GM18907 (cell line): Measurements from ENCODE around the gene PICALM.
"Not testable (repeated sequence)": the region's sequence is repeated elsewhere in the genome, so short reads cannot be mapped to it uniquely, and the experiment has no call there.

Experiments used
- ATAC-seq: cut with Tn5 transposase; IDR thresholded peaks from one replicate; pipeline ENCODE4 v1.9.1; 2021; ENCODE audit warnings: mild to moderate bottlenecking, moderate library complexity; ENCODE audit not compliant: unreplicated experiment

Gene PICALM

DNA sequence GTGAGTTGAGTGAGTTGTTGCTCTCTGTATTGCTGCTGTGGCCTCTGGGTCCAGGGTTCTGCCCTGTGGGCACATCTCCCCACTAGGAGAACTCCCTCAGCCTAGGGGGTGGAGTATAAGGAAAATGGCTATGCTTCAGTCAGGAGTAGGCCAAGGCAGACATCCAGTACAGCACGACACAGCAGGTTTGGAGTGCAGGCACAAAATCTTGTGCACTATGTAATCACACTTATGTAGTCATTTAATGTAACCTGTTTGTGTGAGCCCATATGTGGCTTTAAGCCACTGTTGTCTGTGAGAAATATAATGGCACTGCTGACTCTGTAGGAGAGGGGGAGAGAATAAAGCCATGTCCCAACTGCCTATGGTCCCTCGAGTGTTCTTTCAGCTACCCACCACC is 123.6 kb downstream of the PICALM start:
- ATAC-seq: no peak

DNA sequence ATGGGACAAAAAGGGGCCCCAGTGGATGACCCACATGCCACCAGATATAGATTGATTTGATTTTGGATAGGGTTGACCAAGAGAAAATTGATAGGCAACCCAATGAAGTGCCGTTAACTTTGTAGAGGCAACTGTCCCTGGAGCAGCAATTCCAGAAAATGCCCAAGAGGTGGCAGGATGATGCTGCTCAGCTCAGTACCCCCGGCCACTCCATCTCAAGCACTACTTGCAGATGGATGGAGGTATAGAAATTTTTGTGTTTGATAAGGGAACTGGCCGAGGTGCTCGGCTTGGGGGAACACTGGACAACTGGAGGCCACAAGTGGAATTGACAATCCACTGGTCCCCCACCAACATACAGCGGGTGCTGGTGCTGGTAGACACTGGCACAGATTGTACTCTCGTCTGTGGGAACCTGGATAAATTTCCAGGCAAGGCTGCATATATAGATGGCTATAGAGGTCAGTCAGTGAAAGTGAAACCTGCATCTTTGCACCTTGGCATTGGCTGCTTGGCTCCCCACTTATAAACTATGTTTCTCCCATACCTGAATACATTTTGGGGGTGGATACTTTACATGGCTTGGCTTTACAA is 127.4 kb downstream of the PICALM start:
- ATAC-seq: peak; percentile 72

DNA sequence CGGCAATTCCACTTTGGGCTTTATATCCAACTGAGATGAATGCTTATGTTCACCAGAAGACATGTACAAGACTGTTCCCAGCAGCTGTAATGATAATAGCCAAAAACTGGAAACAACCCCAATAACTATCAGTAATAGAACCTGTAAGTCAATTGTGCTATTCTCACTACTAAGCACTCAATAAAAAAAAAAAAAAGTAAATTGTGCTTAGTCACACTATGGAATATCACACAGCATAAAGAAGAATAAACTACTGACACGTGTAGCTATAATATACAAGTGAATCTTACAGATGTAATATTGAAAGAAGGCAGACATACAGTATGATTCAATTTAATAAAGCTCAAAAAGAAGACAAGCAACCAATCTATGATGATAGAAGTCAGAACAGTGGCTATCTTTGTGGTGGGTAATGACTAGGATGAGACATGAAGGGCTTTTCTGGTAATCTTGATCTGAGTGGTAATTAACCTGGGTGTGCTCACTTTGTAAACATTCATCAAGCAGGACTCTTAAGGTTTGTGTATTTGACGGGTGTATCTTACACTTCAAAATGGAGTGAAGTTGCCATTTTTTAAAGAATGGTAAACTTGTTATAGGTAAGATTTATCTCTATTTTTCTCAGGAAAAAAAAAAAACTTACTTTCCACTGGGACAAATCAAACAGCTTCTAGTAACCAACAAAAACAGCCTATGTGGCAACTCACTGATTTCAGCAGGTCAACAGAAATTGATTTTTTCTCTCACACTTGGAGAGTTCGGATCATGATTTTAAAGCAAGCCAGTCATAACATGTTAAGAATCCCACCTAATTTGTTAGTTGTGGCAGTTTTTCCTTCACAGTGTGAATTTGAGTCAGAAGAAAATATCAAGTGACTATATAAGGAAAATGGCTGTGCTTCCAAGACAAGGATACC is 129.5 kb downstream of the PICALM start:
- ATAC-seq: no peak

DNA sequence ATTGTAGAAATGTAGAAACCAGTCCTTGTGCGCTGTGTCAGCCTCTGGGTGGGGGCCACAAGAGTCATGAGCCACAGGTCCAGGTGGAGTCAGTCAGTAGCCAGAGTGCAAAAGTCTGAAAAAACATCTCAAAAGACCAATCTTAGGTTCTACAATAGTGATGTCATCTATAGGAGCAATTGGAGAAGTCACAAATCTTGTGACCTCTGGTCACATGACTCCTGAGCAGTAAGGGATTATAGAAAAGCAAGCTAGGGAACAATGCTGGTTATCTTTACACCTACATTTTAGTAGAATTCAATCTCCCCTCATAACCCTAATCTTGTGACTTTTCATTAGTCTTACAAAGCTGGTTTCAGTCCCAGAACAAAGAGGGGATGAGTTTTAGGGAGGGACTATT is 131.0 kb downstream of the PICALM start:
- ATAC-seq: no peak

DNA sequence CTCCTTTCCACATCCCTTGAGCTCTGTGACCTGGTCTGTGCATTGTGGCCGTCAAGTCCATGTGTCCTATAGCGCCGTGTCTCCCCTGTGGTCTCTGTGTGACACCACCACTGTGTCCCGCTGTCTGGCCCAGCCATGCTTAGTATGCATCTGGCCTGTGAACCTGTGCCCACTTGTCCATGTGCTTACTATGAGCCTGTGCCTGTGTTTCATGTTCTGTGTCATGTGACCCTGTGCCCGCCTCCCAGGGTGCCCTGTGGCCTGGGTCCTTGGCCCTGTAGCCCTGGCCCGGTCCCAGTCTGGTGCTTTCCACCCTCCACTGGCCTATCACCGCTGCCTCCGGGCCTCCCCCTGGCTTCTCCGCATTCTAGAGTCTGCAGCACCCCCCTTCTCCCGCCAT is 133.1 kb downstream of the PICALM start:
- ATAC-seq: no peak

DNA sequence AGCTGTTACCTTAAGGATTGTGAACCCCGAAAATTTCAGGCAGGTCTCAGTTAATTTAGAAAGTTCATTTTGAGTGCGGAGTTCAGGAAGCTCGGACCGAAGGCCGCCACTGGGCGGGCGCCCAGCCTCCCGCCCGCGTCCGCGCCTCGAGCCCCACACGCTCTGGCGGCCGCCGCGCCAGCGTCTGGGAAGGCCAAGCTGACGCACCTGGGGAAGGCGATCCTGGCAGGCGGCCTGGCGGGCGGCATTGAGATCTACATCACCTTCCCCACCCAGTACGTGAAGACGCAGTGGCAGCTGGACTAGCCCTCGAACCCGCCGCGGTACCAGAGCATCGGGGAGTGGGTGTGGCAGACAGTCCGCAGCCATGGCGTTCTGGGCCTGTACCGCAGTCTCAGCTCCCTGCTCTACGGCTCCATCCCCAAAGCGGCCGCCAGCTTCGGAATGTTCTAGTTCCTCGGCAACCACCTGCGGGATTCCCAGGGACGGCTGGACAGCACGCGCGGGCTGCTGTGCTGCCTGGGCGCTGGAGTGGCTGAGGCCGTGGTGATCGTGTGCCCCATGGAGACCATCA is 134.2 kb downstream of the PICALM start:
- no peak for ATAC-seq

DNA sequence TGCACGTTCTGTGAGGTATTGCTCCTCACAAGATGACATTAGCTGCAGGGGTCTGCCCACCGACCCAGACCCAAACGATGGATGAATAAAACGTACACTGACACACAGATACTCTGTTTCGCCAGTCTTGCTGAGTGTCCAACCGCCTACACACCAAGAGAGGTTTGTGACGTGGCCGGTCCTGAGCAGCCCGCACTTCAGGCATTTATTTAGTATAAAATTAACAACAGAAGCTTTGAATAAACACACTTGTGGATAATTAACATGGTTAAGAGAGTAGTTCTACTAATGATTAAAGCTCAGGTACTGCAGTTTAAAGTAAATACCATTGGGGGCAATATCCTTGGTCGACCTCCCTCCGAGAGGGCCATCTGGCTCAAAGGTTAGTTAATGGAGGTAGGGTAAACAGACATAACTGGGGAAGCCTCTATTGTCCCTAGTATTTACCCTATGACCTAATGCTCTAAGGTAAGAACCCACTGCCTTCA is 138.0 kb downstream of the PICALM start:
- no peak for ATAC-seq

- ATAC-seq: not testable (repeated sequence)
Observed at GRCh38 chr11:85926653-85927214, 142.2 kb downstream of the PICALM start.

DNA sequence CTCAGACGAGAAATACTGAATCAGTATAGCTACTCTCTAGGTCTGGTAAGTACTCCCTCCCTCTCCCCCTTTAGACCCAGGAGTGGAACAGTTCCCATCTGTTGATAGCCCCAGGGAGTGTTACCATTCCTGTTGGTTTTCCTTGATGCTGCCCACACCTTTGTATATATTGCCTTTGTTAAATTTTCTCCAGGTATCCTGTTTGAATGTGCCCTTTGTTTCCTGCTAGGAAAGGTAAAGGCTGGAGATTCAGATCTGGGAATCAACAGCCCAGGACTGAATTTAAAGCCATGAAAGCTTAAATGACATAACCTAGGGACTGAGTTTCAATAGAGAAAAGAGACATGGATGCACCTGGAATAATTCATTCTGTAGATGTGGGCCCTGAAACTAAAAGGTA is 145.4 kb downstream of the PICALM start:
- ATAC-seq: no peak

GRCh38 chr11:85922367-85922766 is 146.5 kb downstream of the PICALM start:
- ATAC-seq: peak; percentile 100

- ATAC-seq: no peak
Observed at GRCh38 chr11:85918910-85919794, 149.7 kb downstream of the PICALM start.

DNA sequence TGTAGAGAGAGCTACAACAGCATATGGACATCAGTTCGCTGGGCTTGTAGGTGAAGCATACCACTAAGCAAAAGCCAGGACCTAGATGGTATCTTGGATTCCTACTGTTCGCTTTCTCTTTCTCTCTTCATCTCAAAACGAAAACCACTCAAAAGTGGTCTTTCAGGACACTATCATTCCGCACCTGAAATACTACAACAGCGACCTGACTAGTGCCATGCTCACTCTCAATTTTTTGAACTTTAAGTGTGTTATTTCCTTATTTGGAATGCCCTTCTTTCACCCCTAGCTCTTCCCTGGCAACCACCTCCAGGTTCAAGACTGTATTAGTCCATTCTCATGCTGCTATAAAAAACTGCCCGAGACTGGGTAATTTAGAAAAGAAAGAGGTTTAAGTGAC is 154.5 kb downstream of the PICALM start:
- ATAC-seq: no peak

DNA sequence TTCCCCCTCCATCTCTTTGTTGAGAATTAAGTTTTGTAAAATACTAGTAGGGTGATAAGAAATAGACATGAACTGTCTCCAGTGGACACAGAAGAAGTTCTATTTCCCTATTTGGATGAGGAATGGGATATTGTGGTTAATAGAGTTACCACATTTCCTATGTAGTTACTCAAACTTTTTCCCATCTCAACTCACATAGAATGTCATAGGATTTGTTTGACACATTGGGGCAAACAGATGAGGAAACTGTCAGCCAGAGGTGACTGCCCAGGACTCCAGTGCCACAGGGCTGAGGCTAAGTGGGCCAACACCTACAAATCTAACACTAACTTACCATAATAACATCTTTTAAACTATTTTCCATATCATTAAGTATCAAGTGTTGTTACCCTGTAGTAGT is 155.4 kb downstream of the PICALM start:
- no peak for ATAC-seq

DNA sequence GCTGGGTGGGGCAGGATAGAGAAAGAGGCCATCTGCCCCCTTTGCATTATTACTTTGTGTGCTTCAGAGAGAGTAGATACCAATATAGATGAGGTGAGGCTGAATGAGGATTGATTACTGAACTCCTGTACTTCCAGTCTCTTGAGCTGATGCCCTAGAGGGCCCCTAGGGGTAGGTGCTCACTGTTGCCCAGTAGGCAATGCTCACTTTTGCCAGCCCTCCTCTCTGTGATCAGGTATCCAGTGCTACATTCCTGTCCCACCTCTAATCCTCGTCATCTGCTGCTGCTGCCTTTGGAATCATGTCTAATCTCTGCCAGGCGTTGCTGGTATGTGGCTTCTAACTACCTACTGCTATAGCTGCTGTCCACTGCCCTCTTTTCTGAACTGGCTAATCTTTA is 156.5 kb downstream of the PICALM start:
- no peak for ATAC-seq
